ENCODE data around the gene UTF1.

Gene UTF1

DNA sequence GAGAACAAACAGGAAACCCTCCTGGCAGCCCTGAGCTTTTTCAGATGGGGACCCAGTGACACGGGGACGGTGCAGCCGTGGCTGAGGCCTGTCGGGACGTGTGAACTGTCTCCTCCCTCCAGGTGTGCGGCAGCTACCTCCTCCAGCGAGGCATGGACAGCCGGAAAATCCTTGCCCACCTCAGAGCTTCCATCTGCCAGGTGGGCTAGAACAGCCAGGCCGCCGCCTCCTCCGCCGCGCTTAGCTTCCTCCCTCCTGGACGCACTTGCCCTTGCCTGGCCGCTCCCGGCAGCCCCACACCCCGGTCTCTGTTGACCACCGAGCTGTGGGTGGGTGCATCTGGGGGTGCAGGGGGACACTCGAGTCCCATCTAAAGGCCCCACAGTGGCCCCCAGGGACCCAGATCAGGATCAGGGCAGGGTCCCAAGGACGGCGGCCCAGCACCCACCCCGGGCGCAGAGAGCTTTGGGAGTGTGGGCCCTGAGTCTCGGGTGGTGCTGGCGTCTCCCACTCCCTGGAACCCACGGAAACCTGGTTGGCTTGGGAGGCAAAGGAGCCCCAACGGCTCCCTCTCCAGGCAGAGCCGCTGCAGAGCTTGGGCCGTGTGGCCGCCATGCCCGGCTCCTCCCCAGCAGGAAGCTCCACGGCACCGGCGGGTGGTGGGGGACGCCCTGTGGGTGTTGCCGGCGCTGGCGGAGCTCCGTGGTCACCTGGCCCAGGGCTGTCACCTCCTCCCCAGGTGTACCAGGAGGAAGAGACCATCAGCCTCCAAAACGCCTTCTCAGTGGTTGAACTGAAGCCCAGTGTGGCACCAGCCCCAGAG lies 32.9 kb upstream of the UTF1 start:
- no peaks in the 10 kb centered on the region for H3K27me3 ChIP-seq (ENCODE audit: control insufficient read depth in 2 of 2, insufficient read depth in 2 of 2, low read length in 2 of 2)
- no peak overlapping the region for H3K4me3 ChIP-seq (ENCODE audit: low read length in 2 of 2)
- no peaks in the 10 kb centered on the region for H3K9me3 ChIP-seq (ENCODE audit: control insufficient read depth in 2 of 2, low read length in 2 of 2)
- H3K9ac ChIP-seq (ENCODE audit: low read depth in 1 of 2, low read length in 2 of 2): no peak overlapping the region
- no peak overlapping the region for H3K27ac ChIP-seq (ENCODE audit: low read depth in 2 of 2, low read length in 2 of 2)
- H3K36me3 ChIP-seq (ENCODE audit: control insufficient read depth in 2 of 2, insufficient read depth in 2 of 2, low read length in 2 of 2): no peaks in the 10 kb centered on the region
- H3K4me1 ChIP-seq (ENCODE audit: control insufficient read depth in 2 of 2, insufficient read depth in 2 of 2, low read length in 2 of 2): no peaks in the 10 kb centered on the region

DNA sequence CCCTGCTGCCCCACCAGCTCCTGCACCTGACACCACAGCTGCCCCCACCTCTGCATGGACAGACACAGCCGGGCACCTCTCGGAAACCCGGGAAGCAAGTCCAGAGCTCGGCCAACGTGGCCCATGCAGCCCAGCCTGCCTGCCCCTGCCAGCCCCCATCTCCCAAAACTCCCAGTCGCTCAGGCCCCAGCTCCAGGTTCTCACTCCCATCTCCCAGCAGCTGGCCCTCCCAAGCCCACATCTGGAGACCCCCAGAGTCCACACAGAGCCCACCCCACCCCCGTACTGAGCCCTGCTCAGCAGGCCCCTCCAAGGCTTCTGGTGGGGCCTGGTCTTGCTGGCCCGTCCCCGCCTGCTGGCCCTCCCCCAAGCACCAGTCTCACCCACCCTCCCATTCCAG lies 32.2 kb upstream of the UTF1 start:
- H3K27me3 ChIP-seq (ENCODE audit: control insufficient read depth in 2 of 2, insufficient read depth in 2 of 2, low read length in 2 of 2): no peaks in the 10 kb centered on the region
- H3K36me3 ChIP-seq (ENCODE audit: control insufficient read depth in 2 of 2, insufficient read depth in 2 of 2, low read length in 2 of 2): no peaks in the 10 kb centered on the region
- H3K9me3 ChIP-seq (ENCODE audit: control insufficient read depth in 2 of 2, low read length in 2 of 2): no peaks in the 10 kb centered on the region
- no peak overlapping the region for H3K4me3 ChIP-seq (ENCODE audit: low read length in 2 of 2)
- H3K27ac ChIP-seq (ENCODE audit: low read depth in 2 of 2, low read length in 2 of 2): no peak overlapping the region
- H3K4me1 ChIP-seq (ENCODE audit: control insufficient read depth in 2 of 2, insufficient read depth in 2 of 2, low read length in 2 of 2): no peaks in the 10 kb centered on the region
- no peak overlapping the region for H3K9ac ChIP-seq (ENCODE audit: low read depth in 1 of 2, low read length in 2 of 2)

DNA sequence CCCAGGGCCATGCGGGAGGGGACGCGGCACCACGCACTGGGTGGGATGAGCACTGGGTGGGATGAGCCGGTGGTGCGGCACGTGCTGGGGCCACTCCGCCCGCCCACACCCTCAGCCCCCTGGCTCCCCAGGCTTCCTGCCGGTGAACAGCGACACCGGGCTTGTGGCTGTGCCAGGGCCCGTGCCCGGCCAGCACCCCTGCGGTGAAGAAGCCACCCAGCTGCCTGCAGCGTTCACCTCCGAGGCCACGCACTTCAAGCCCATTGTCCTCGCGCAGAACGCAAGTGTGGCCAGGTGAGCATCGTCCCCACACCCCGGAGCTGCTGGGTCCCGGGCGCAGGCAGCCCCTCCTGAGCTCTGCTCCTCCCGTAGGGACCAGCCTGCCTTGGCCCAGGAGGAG lies 31.8 kb upstream of the UTF1 start:
- Histone ChIP-seq H3K27me3 (ENCODE audit: control insufficient read depth in 2 of 2, insufficient read depth in 2 of 2, low read length in 2 of 2) (no peaks in the 10 kb centered on the region), H3K4me3 (ENCODE audit: low read length in 2 of 2) (no peak overlapping the region)

DNA sequence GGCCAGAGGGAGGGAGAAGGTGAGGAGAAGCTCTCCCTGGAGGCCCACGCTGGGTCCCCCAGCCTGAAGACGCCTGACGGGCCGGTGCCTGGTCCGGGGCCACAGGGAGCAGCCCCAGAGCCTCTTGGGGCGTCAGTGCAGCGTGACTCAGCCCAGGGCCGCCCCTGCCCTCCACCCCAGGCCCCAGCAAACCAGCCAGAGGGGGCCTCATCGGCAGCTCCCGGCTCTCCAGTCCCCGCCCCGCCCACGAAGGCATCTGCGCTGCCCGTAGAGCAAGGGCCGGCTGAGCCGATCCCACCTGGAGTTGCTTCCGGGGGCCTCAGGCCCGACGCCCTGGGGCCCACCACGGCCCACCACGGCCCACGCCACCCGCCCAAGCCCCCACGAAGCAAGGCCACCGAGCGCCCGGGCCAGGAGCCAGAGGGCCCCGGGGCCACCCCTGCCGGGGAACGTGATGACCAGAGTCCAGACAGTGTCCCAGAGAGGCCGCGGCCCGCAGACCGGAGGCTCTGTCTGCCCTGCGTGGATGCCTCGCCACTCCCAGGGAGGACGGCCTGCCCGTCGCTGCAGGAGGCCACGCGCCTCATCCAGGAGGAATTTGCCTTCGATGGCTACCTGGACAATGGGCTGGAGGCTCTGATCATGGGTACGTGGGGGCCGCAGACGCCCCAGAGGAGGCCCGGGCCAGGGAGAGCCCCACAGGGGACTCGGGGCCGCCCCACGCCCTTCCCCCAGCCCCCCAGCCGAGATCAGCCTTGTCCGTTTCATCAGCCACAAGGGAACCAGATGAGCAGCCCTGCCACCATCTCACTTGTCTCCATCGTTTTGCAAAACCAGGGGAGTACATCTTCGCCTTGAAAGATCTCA lies 31.2 kb upstream of the UTF1 start:
- Histone ChIP-seq H3K36me3 (ENCODE audit: control insufficient read depth in 2 of 2, insufficient read depth in 2 of 2, low read length in 2 of 2) (no peaks in the 10 kb centered on the region), H3K4me3 (ENCODE audit: low read length in 2 of 2) (no peak overlapping the region), H3K27ac (ENCODE audit: low read depth in 2 of 2, low read length in 2 of 2) (no peak overlapping the region), H3K9me3 (ENCODE audit: control insufficient read depth in 2 of 2, low read length in 2 of 2) (no peaks in the 10 kb centered on the region), H3K27me3 (ENCODE audit: control insufficient read depth in 2 of 2, insufficient read depth in 2 of 2, low read length in 2 of 2) (no peaks in the 10 kb centered on the region), H3K9ac (ENCODE audit: low read depth in 1 of 2, low read length in 2 of 2) (no peak overlapping the region), H3K4me1 (ENCODE audit: control insufficient read depth in 2 of 2, insufficient read depth in 2 of 2, low read length in 2 of 2) (no peaks in the 10 kb centered on the region)

More for the DNA sequence above, 31.8 kb upstream of the UTF1 start:
- Histone ChIP-seq H3K4me1 (ENCODE audit: control insufficient read depth in 2 of 2, insufficient read depth in 2 of 2, low read length in 2 of 2) (no peaks in the 10 kb centered on the region), H3K36me3 (ENCODE audit: control insufficient read depth in 2 of 2, insufficient read depth in 2 of 2, low read length in 2 of 2) (no peaks in the 10 kb centered on the region), H3K9ac (ENCODE audit: low read depth in 1 of 2, low read length in 2 of 2) (no peak overlapping the region), H3K27ac (ENCODE audit: low read depth in 2 of 2, low read length in 2 of 2) (no peak overlapping the region), H3K9me3 (ENCODE audit: control insufficient read depth in 2 of 2, low read length in 2 of 2) (no peaks in the 10 kb centered on the region)

DNA sequence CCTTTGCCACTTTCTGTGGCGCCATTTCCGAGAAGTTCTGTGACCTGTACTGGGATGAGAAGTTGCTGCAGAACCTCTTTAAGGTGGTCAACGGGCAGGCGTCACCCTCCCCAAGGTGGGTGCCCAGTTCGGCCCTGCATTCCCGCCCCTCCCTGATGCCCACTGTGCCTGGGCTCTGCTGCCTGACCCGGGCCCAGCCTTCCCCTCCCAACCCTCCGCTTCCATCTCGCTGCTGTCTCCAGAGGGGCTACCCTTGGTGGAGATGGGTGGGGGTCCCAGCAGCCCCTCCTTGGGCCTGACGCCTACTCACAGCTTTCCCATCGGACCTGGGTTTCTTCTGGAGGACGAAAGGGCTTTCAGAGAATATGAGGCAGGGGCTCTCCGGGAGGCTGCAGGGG lies 30.5 kb upstream of the UTF1 start:
- no peak overlapping the region for H3K27ac ChIP-seq (ENCODE audit: low read depth in 2 of 2, low read length in 2 of 2)
- no peaks in the 10 kb centered on the region for H3K9me3 ChIP-seq (ENCODE audit: control insufficient read depth in 2 of 2, low read length in 2 of 2)
- no peaks in the 10 kb centered on the region for H3K4me1 ChIP-seq (ENCODE audit: control insufficient read depth in 2 of 2, insufficient read depth in 2 of 2, low read length in 2 of 2)
- no peaks in the 10 kb centered on the region for H3K27me3 ChIP-seq (ENCODE audit: control insufficient read depth in 2 of 2, insufficient read depth in 2 of 2, low read length in 2 of 2)
- no peak overlapping the region for H3K4me3 ChIP-seq (ENCODE audit: low read length in 2 of 2)
- H3K9ac ChIP-seq (ENCODE audit: low read depth in 1 of 2, low read length in 2 of 2): no peak overlapping the region
- H3K36me3 ChIP-seq (ENCODE audit: control insufficient read depth in 2 of 2, insufficient read depth in 2 of 2, low read length in 2 of 2): no peaks in the 10 kb centered on the region

DNA sequence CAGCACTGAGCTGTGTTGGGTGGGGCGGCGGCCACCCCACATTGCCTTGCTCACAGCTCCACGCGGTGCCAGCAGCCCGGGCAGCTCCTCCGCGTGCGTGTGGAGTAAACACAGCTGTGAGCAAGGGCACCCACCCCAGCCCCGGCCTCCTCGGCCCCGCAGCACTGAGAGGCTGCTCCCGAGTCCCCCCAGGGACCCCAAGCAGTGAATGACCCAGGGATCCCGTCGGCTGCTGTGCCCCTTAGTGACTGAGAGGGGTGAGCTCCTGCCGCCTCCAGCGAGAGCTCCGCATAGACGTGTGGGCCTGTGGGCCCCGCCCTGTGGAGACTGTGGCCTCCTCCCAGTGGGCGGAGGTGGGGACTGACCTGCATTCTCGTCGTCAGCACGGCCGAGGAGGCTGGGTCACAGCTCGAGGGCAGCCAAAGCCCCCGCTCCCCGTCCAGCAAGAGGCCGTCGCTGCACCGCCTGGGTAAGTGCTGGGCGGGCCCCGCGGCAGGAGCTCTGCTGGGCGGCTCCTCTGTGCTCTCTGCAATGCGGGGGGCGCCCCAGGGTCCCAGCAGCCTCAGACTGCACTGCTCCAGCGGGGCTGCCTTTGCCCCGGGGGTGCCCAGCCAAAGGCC lies 29.9 kb upstream of the UTF1 start:
- Histone ChIP-seq H3K4me1 (ENCODE audit: control insufficient read depth in 2 of 2, insufficient read depth in 2 of 2, low read length in 2 of 2) (no peaks in the 10 kb centered on the region), H3K27me3 (ENCODE audit: control insufficient read depth in 2 of 2, insufficient read depth in 2 of 2, low read length in 2 of 2) (no peaks in the 10 kb centered on the region), H3K36me3 (ENCODE audit: control insufficient read depth in 2 of 2, insufficient read depth in 2 of 2, low read length in 2 of 2) (no peaks in the 10 kb centered on the region), H3K27ac (ENCODE audit: low read depth in 2 of 2, low read length in 2 of 2) (no peak overlapping the region), H3K9ac (ENCODE audit: low read depth in 1 of 2, low read length in 2 of 2) (no peak overlapping the region), H3K9me3 (ENCODE audit: control insufficient read depth in 2 of 2, low read length in 2 of 2) (no peaks in the 10 kb centered on the region), H3K4me3 (ENCODE audit: low read length in 2 of 2) (no peak overlapping the region)

DNA sequence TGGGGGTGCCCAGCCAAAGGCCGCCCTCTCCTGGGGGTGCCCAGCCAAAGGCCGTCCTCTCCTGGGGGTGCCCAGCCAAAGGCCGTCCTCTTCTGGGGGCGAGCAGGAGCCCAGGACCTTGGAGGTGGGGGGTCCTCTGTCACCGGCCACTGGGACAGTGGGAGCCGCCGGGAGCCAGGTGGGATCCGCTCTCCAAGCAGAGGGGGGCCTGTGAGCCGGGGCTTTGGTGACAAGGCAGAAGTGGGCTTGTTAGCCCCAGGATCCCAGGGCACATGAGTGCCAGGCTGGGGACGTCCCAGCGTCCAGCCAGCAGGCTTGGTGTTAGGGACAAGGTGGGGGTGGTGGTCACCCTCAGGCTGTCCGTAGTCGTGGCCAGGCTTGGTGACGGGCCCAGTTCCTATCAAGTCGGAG lies 29.4 kb upstream of the UTF1 start:
- H3K9me3 ChIP-seq (ENCODE audit: control insufficient read depth in 2 of 2, low read length in 2 of 2): no peaks in the 10 kb centered on the region
- no peak overlapping the region for H3K9ac ChIP-seq (ENCODE audit: low read depth in 1 of 2, low read length in 2 of 2)
- H3K36me3 ChIP-seq (ENCODE audit: control insufficient read depth in 2 of 2, insufficient read depth in 2 of 2, low read length in 2 of 2): no peaks in the 10 kb centered on the region
- H3K27me3 ChIP-seq (ENCODE audit: control insufficient read depth in 2 of 2, insufficient read depth in 2 of 2, low read length in 2 of 2): no peaks in the 10 kb centered on the region
- H3K27ac ChIP-seq (ENCODE audit: low read depth in 2 of 2, low read length in 2 of 2): no peak overlapping the region
- no peak overlapping the region for H3K4me3 ChIP-seq (ENCODE audit: low read length in 2 of 2)
- H3K4me1 ChIP-seq (ENCODE audit: control insufficient read depth in 2 of 2, insufficient read depth in 2 of 2, low read length in 2 of 2): no peaks in the 10 kb centered on the region

DNA sequence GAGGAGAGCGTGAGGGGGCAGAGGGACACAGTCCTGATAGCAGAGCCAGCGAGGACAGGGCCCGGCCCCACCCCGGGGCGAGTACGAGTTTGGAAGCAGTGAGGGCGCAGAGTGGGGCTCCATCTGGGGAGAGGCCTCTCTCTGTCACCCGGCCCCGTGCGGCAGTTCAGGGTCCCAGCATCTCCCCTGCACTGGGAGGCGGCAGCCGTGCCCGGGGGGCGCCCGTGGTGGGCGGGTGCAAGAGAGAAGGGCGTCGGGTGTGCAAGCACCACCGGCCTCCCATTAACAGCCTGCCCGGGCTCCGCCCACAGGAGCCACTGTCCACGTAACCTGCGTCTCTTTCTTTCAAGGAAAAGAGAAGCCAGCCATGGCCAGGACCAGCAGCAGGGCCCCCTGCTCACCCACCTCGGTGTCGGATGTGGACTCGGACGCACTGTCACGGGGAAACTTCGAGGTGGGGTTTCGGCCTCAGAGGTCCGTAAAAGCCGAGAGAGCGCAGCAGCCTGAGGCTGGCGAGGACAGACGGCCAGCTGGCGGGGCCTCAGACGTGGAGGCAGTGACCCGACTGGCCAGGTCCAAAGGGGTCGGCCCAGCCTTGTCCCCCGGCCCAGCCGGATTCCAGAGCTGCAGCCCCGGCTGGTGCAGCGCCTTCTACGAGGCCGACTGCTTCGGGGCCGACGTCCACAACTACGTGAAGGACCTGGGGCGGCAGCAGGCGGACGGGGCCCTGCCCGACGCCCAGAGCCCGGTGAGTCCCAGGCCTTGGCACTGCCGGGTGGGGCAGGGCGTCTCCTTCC lies 28.7 kb upstream of the UTF1 start:
- Histone ChIP-seq H3K36me3 (ENCODE audit: control insufficient read depth in 2 of 2, insufficient read depth in 2 of 2, low read length in 2 of 2) (no peaks in the 10 kb centered on the region), H3K27ac (ENCODE audit: low read depth in 2 of 2, low read length in 2 of 2) (no peak overlapping the region), H3K9me3 (ENCODE audit: control insufficient read depth in 2 of 2, low read length in 2 of 2) (no peaks in the 10 kb centered on the region), H3K9ac (ENCODE audit: low read depth in 1 of 2, low read length in 2 of 2) (no peak overlapping the region), H3K27me3 (ENCODE audit: control insufficient read depth in 2 of 2, insufficient read depth in 2 of 2, low read length in 2 of 2) (no peaks in the 10 kb centered on the region), H3K4me3 (ENCODE audit: low read length in 2 of 2) (no peak overlapping the region), H3K4me1 (ENCODE audit: control insufficient read depth in 2 of 2, insufficient read depth in 2 of 2, low read length in 2 of 2) (no peaks in the 10 kb centered on the region)

DNA sequence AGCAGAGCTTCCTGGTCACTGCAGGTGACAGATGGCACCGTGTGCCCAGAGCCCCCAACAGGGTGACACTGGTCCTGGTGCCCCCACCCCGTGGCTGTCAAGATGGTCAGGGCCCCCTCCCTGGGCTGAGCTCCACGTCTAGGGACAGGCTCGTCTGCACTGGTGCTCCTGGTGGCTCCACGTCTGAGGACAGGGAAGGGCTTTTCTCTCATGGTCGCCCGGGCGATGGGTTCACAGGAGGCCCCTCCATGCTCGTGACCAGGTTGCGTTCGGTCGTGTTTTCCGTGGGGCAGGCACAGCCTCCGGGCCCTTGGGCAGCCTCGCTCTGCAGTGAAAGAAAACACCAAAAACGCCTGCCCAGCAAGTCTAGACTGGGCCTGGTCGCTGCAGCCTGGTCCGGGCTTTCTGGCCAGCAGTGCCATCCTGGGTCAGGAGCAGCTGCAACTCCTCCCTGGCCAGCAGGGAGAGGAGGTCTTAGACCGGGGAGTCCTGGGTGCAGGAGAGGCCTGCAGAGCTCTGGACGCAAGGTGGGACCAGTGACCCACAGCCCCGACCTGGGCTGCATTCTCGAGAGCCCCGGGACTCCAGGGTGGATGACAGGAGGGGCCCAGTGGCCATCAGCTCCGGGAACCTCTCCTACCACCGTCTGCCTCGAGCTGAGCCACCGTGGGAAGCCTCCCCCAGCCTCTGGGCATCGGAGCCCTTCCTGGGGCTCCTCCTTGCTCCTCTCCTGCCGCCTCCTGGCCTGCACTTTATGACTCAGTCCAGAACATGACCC lies 27.9 kb upstream of the UTF1 start:
- Histone ChIP-seq H3K9me3 (ENCODE audit: control insufficient read depth in 2 of 2, low read length in 2 of 2) (no peaks in the 10 kb centered on the region), H3K9ac (ENCODE audit: low read depth in 1 of 2, low read length in 2 of 2) (no peak overlapping the region), H3K4me1 (ENCODE audit: control insufficient read depth in 2 of 2, insufficient read depth in 2 of 2, low read length in 2 of 2) (no peaks in the 10 kb centered on the region), H3K36me3 (ENCODE audit: control insufficient read depth in 2 of 2, insufficient read depth in 2 of 2, low read length in 2 of 2) (no peaks in the 10 kb centered on the region), H3K27me3 (ENCODE audit: control insufficient read depth in 2 of 2, insufficient read depth in 2 of 2, low read length in 2 of 2) (no peaks in the 10 kb centered on the region), H3K27ac (ENCODE audit: low read depth in 2 of 2, low read length in 2 of 2) (no peak overlapping the region), H3K4me3 (ENCODE audit: low read length in 2 of 2) (no peak overlapping the region)

All from mucosa of rectum (tissue), 2 donors.